SK-N-MC (cell line): ENCODE data around the gene SIGLEC11.

Experiments
- EZH2 ChIP-seq: fragments of 200-600 bp; sonication (generic); IDR thresholded peaks from one replicate; pipeline ENCODE4 v1.6.1; 2017; ENCODE audit warnings: antibody characterized with exemption
- POLR2AphosphoS5 ChIP-seq: IDR thresholded peaks from 2 replicates; pipeline ENCODE4 v1.6.1; 2012; ENCODE audit warnings: mild to moderate bottlenecking, low read depth, low read length, borderline replicate concordance

- TF ChIP-seq POLR2AphosphoS5 (no peak), EZH2 (no peak)
Observed at GRCh38 chr19:49953416-49953815, 7.6 kb downstream of the SIGLEC11 start.
